Testis (tissue), 3 donors: Measurements from ENCODE around the gene EXOC6. TPM values are rescaled to one million over a fixed set of nuclear protein-coding genes. Genes with fewer than 3 reads are reported as not detected.

ENCODE experiments used
- DNase-seq: peaks from one replicate; pipeline ENCODE4 v3.0.0-alpha.2; 2019
- H3K27ac ChIP-seq, 2 donors: fragments of 200-600 bp; sonication (generic); one replicate each; pipeline ENCODE4 v1.5.1; 2019
- H3K27me3 ChIP-seq: fragments of 200-600 bp; sonication (generic); one replicate; pipeline ENCODE4 v1.5.1; 2019
- H3K36me3 ChIP-seq: fragments of 200-600 bp; sonication (generic); one replicate; pipeline ENCODE4 v1.5.1; 2017; ENCODE audit warnings: low read depth; ENCODE audit errors: missing control alignments
- H3K4me1 ChIP-seq: fragments of 200-600 bp; sonication (generic); one replicate; pipeline ENCODE4 v1.5.1; 2019
- H3K4me3 ChIP-seq, 2 donors: fragments of 200-600 bp; sonication (generic); one replicate each; pipeline ENCODE4 v1.5.1; 2017 to 2019
- H3K9me3 ChIP-seq: fragments of 200-600 bp; sonication (generic); one replicate; pipeline ENCODE4 v1.5.1; 2017
- CTCF ChIP-seq, 3 experiments: fragments of 450-650 bp in 2 of 3; fragments of 200-600 bp in 1 of 3; sonication (generic) in 1 of 3; IDR thresholded peaks; one replicate each; pipeline ENCODE4 v1.5.1; 2016 to 2019; ENCODE audit warnings: antibody characterized with exemption in 3 of 3, mild to moderate bottlenecking in 2 of 3, moderate library complexity in 1 of 3
- POLR2A ChIP-seq: fragments of 450-650 bp; IDR thresholded peaks from one replicate; pipeline ENCODE4 v1.6.1; 2017; ENCODE audit warnings: antibody characterized with exemption, mild to moderate bottlenecking, moderate library complexity
- WGBS, 2 donors: methylation state at CpG; one replicate each; pipeline ENCODE4 v1.1.5; 2018; 5-methylcytosine and 5-hydroxymethylcytosine counted together
- intact Hi-C: fragments of 100-400 bp; cut with DNase I; formaldehyde crosslinking; loops from one replicate; pipeline ENCODE4 v1.15.1; 2023; ENCODE audit warnings: low total_unique reads
- polyA plus RNA-seq: library from polyadenylated mRNA; stranded (reverse); fragments of 350-450 nt; fragmentation: Illumina TruSeq; extraction: RNeasy Lipid Tissue Mini Kit (QIAGEN cat#74804); gene quantifications from one replicate; pipeline ENCODE4 v1.2.3, GENCODE V29; 2014; ENCODE audit warnings: low read depth, low replicate concordance; ENCODE audit not compliant: insufficient read depth
- total RNA-seq, 2 donors: library from RNA; depleted of rRNA; stranded (reverse); fragments of >200 nt; gene quantifications; one replicate each; pipeline ENCODE4 v1.2.3, GENCODE V29; 2016

EXOC6 gene
- total and polyA plus RNA-seq, 3 donors from 2014 or later = 13.3 to 38.5 (median 28.0) TPM

- TF ChIP-seq CTCF (IDR thresholded peaks at IDR 0.05) (no peak), POLR2A (no peak)
- no peak for DNase-seq
- Histone ChIP-seq H3K27me3 (no peaks in the 10 kb centered on the region), H3K27ac (no peak overlapping the region), H3K36me3 (no peaks in the 10 kb centered on the region), H3K9me3 (no peaks in the 10 kb centered on the region), H3K4me1 (peaks cover 41% of the 10 kb centered on the region), H3K4me3 (peak overlapping the region in 1 of 2 donors; percentile 21)
- intact Hi-C loops = no loop called here
- WGBS, 2 donors = 2 to 3% methylated on average over 23 to 34 of the region's 34 CpGs
These were observed 224.6 kb downstream of the EXOC6 start for GRCh38 chr10:93072713-93073538.

- Histone ChIP-seq H3K4me1 (peaks cover 36% of the 10 kb centered on the region), H3K36me3 (no peaks in the 10 kb centered on the region), H3K4me3 (peak within 1 kb of the TSS in 1 of 2 donors; percentile 21), H3K27ac (no peak within 1 kb of the TSS), H3K9me3 (no peaks in the 10 kb centered on the region), H3K27me3 (no peaks in the 10 kb centered on the region)
- intact Hi-C loops = no loop called here
- DNase-seq = no peak
- no peak for TF ChIP-seq POLR2A
- 0 to 1% methylated on average over 4 to 33 of the region's 52 CpGs for WGBS, 2 donors
These were observed 225.3 kb downstream of the EXOC6 start, which contains the start of gene CYP26A1 for GRCh38 chr10:93073539-93074146. CYP26A1 (plus strand) TSS chr10:93073893; CDS start chr10:93073935, 42 bp downstream.

DNA sequence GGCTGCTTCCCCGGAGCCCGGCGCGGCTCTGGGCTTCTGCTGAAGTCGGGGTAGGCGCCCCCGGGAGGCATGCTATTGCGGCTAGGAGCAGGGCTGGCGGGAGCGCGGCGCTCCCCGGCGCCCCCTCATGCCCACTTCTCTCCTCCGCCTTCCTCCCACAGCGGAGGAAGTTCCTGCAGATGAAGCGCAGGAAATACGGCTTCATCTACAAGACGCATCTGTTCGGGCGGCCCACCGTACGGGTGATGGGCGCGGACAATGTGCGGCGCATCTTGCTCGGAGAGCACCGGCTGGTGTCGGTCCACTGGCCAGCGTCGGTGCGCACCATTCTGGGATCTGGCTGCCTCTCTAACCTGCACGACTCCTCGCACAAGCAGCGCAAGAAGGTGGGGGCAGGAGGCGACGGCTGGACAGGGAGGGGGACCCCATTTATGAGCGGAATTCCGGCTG lies 225.9 kb downstream of the EXOC6 start:
- Histone ChIP-seq H3K27ac (no peak overlapping the region), H3K4me1 (peaks cover 31% of the 10 kb centered on the region), H3K36me3 (no peaks in the 10 kb centered on the region), H3K4me3 (peak overlapping the region in 1 of 2 donors; percentile 21), H3K9me3 (no peaks in the 10 kb centered on the region), H3K27me3 (no peaks in the 10 kb centered on the region)
- TF ChIP-seq CTCF (IDR thresholded peaks at IDR 0.05) (no peak), POLR2A (no peak)
- intact Hi-C loops = no loop called here
- 0 to 2% methylated on average over 12 to 40 of the region's 40 CpGs for WGBS, 2 donors
- DNase-seq = no peak

- Histone ChIP-seq H3K36me3 (no peaks in the 10 kb centered on the region), H3K9me3 (no peaks in the 10 kb centered on the region), H3K27me3 (no peaks in the 10 kb centered on the region), H3K4me3 (peak overlapping the region in 1 of 2 donors; percentile 21), H3K27ac (no peak overlapping the region), H3K4me1 (peaks cover 30% of the 10 kb centered on the region)
- WGBS, 2 donors = 0 to 1% methylated on average over 7 to 67 of the region's 67 CpGs
- TF ChIP-seq CTCF (IDR thresholded peaks at IDR 0.05) = no peak
- no peak for TF ChIP-seq POLR2A
- intact Hi-C loops = no loop called here
- no peak for DNase-seq
These were observed 226.5 kb downstream of the EXOC6 start for GRCh38 chr10:93074597-93075368.
